GM12801 (cell line): ENCODE measurements around the gene DGCR8.

Experiments
- TF ChIP-seq, protein P1 (sequence below): IDR thresholded peaks from one replicate; pipeline ENCODE4 v1.5.1; 2011; ENCODE audit warnings: control low read depth; ENCODE audit not compliant: insufficient read length; ENCODE audit errors: extremely low read depth

Gene DGCR8

DNA sequence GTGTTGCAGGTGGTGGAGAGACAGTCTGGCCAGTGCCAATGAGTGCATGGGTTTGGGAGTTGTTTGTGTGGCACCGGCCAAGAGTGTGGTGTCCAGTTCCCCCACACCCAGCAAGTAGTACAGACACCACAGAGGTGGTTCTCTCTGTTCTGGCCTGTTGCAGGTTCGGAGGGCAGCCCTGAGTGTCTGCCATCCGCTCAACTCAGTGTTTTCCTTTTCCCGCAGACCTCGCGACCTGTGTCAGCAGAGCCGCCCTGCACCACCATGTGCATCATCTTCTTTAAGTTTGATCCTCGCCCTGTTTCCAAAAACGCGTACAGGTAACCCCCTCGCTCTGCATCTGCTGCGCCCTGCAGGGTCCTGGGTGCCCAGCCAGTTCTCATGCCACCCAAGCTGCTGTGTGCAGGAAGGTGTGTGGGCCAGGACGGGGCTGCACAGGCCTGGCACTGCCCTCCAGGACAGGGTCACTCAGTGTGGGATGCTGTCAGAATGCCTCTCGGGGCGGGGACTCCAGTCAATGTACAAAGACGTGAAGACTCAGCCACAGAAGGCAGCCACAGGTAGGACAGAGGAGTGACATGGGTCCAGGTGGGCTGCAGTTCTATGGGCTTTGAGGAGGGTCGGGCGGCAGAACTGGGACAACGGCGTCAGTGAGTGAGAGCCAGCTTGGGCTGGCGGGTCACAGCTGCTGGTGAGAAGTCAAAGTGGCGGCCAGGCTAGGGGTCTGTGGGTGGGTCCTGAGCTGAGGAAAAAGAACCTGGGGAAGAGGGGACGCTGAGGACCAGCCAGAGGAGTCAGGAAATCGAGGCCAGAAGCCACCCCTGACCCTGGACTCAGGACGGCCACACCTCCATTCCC, 43.3 kb upstream of the DGCR8 start:
- TF ChIP-seq, protein P1, sequence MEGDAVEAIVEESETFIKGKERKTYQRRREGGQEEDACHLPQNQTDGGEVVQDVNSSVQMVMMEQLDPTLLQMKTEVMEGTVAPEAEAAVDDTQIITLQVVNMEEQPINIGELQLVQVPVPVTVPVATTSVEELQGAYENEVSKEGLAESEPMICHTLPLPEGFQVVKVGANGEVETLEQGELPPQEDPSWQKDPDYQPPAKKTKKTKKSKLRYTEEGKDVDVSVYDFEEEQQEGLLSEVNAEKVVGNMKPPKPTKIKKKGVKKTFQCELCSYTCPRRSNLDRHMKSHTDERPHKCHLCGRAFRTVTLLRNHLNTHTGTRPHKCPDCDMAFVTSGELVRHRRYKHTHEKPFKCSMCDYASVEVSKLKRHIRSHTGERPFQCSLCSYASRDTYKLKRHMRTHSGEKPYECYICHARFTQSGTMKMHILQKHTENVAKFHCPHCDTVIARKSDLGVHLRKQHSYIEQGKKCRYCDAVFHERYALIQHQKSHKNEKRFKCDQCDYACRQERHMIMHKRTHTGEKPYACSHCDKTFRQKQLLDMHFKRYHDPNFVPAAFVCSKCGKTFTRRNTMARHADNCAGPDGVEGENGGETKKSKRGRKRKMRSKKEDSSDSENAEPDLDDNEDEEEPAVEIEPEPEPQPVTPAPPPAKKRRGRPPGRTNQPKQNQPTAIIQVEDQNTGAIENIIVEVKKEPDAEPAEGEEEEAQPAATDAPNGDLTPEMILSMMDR: no peak

DNA sequence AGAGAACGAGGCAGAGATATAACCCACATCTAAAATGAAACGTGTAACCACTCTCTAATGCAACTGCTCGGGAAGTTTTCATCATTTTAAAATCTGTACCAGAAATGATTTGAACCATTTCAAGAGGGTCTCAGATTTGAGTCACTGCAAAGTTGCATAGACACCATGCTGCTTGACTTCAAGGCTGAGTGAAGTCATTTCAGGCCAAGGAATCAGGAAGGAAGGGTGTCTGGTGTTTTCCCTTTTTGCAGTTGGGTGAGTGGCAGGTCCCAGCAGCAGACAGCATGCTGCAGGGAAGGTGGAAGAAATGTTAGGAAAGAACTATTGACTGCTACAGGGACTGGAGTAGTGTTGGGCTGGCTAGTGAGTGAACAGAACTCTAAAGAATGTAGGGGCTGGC, 42.6 kb upstream of the DGCR8 start:
- TF ChIP-seq, protein P1: no peak

DNA sequence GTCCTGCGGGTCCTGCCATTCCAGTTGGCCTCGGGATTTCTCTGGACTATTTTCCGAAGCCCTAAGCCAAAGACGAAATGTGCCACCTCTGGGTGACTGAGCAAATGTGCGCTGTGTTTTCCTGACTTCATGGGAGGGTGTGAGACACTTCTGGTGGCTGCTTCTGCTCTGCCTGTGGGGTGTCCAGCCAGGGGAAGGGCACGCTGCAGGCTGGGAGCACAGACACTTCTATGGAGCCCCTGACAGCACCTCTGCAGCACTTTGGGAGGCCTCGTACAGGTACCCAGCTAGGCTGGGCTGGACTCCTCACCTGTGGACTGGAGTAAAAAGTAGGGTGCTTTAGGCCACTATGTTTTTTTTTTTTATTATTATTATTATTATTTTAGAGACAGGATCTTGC, 41.5 kb upstream of the DGCR8 start:
- TF ChIP-seq, protein P1: no peak

DNA sequence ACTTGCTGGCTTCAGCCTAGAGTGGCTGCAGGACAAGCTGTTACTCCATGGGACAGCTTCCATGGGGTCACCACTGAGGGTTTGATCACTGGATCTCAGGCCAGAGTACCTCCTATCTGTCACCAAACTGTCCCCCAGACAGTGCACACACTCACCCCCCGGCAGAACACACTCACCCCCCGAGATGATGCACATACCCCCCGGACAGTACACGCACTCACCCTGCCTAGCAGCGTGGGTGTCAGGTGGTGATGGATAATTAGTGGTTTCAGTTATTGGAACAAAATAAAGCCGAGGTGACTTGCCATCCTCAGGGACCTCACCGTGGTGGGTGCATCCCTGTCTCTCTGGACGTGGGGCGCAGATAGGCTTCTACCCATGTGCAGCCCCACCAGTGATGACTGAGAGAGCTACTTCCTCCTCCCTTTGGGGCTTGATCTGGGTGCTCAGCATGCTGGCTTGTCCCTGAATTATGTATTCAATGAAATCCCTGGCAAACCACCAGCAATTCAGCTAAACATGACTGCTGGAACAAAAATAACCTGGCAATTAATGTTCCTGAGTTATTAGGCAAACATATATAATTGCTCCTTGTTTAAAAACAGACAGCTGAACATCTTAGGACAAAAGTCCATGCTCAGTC, 40.2 kb upstream of the DGCR8 start:
- TF ChIP-seq, protein P1: no peak

DNA sequence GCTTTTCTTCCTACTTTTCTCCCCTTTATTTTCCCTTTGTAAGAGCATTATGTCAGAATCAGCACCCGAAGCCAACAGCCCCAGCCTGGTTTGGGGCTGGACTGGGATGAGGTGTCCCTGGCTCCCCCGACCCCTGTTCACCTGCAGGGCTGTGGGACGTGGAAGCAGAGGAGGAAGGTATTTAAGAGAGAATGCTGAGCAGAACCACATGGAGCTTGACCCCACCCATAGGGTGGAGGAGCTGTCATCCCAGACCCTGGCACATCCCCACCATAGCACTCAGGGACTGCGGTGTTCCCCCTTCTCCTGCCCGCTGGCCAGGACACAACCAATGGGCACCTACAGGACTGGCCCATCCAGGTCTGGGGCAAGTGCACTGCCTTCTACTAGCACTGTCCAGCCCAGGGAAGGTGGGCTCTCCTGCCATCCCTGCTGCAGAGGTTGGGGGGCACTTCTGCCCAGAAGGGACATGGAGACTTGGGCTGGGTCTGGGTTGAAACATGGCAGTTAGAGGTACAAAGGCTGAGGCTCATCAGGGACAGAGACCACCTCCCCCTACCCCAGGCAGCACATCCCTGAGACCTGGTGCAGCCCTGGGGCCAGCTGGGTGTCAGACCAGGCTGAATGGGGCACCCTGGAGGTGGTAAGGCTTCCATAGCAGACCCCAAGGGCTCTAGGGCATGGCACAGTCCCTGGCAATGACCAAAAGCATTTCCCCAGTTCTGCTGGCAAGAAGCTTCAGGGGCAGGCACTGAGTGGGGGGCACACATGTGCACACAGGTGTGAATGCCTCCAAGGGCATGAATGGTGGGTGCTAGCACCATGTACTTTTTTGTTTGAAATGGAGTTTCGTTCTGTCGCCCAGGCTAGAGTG, 39.5 kb upstream of the DGCR8 start:
- TF ChIP-seq, protein P1: no peak

DNA sequence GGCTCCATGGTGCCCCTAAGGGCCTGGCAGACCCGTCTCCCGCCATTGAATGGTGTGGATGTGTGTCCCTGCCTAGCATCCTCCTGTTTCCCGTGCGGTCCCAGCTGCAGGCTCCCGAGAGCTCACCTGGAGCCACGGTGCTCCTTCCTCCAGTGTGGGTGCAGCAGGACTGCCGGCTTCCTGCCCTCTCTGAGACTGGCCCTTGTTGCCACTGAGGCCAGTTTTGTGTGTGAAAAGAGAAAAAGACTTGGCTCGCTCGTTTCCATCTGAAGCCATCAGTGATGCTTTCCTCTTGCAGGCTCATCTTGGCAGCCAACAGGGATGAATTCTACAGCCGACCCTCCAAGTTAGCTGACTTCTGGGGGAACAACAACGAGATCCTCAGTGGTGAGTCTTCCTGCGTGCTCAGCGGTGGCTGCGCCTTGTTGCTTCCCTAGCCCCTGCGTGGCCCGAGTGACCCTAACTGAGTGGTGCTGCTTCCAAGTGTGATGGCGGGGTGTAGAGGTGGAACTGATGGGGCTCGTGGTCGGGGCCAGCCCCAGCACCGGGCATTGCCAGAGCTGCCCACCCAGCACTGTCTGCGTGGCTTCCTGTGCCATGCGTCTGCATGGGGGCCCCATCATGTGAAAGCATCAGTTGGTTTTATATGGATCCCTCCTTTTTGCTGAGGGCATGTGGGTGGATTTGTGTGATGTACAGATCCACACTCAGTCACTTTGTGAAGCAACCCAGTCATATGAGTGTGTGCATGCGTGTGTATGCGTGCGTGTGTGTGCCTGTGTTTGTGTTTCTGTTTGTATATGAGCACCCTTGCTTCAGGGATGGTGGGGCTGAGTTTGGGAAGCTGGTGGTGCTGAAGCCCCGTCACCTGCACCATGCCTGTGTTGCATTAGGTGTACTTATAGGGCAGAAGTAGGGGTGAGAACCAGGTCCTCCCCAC, 36.7 kb upstream of the DGCR8 start:
- TF ChIP-seq, protein P1: no peak
